HepG2 (cell line): ENCODE results near the gene ACADVL. TPM values are rescaled to one million over a fixed set of nuclear protein-coding genes. Genes with fewer than 3 reads are reported as not detected.

Source experiments
- ATF2 ChIP-seq: sonication (generic); formaldehyde crosslinking; IDR thresholded peaks from 2 replicates; pipeline ENCODE4 v1.4.0; 2020; ENCODE audit warnings: missing genetic modification reagents
- HHEX ChIP-seq: IDR thresholded peaks from 2 replicates; pipeline ENCODE4 v1.6.1; 2016; ENCODE audit warnings: control low read depth
- HNRNPLL ChIP-seq: fragments of 200-400 bp; formaldehyde crosslinking; IDR thresholded peaks from 2 replicates; pipeline ENCODE4 v1.6.1; 2017; ENCODE audit warnings: mild to moderate bottlenecking, low read depth, low read length; ENCODE audit not compliant: poor library complexity, severe bottlenecking
- HOXD1 ChIP-seq: sonication (generic); formaldehyde crosslinking; IDR thresholded peaks from 2 replicates; pipeline ENCODE4 v1.5.0; 2020; ENCODE audit warnings: missing genetic modification reagents
- IKZF5 ChIP-seq: IDR thresholded peaks from 2 replicates; pipeline ENCODE4 v1.6.1; 2018; ENCODE audit warnings: missing genetic modification reagents, mild to moderate bottlenecking, missing compliant biosample characterization
- LBX2 ChIP-seq: sonication (generic); formaldehyde crosslinking; IDR thresholded peaks from 2 replicates; pipeline ENCODE4 v1.5.0; 2020; ENCODE audit warnings: missing genetic modification reagents, mild to moderate bottlenecking, borderline replicate concordance
- MEF2D ChIP-seq: sonication (generic); formaldehyde crosslinking; IDR thresholded peaks from 2 replicates; pipeline ENCODE4 v1.5.1; 2020; ENCODE audit warnings: mild to moderate bottlenecking, missing genetic modification reagents
- NCOR1 ChIP-seq: fragments of 200-600 bp; sonication (generic); IDR thresholded peaks from 2 replicates; pipeline ENCODE4 v1.7.0; 2017; ENCODE audit warnings: antibody characterized with exemption, low read length, borderline replicate concordance
- NFIC ChIP-seq: IDR thresholded peaks from 2 replicates; pipeline ENCODE4 v1.6.1; 2012; ENCODE audit warnings: mild to moderate bottlenecking, low read length, inconsistent platforms
- NFYB ChIP-seq: sonication (generic); formaldehyde crosslinking; IDR thresholded peaks from 2 replicates; pipeline ENCODE4 v1.4.0; 2020; ENCODE audit warnings: missing genetic modification reagents
- NR2F2 ChIP-seq: IDR thresholded peaks from 2 replicates; pipeline ENCODE4 v1.6.1; 2012; ENCODE audit warnings: low read depth, inconsistent platforms, borderline replicate concordance
- NRL ChIP-seq: sonication (generic); formaldehyde crosslinking; IDR thresholded peaks from 2 replicates; pipeline ENCODE4 v1.5.0; 2020; ENCODE audit warnings: missing genetic modification reagents, mild to moderate bottlenecking, moderate library complexity, borderline replicate concordance
- ONECUT2 ChIP-seq: sonication (generic); formaldehyde crosslinking; IDR thresholded peaks from 2 replicates; pipeline ENCODE4 v1.4.0; 2020; ENCODE audit warnings: missing genetic modification reagents
- RBFOX2 ChIP-seq: fragments of 200-400 bp; formaldehyde crosslinking; IDR thresholded peaks from 2 replicates; pipeline ENCODE4 v1.6.1; 2017; ENCODE audit warnings: low read depth, mild to moderate bottlenecking, low read length
- SYNCRIP ChIP-seq: fragments of 200-400 bp; formaldehyde crosslinking; IDR thresholded peaks from 2 replicates; pipeline ENCODE4 v1.6.1; 2018; ENCODE audit warnings: mild to moderate bottlenecking, low read depth, low read length; ENCODE audit not compliant: insufficient read depth
- U2AF2 ChIP-seq: fragments of 200-400 bp; formaldehyde crosslinking; IDR thresholded peaks from 2 replicates; pipeline ENCODE4 v1.6.1; 2017; ENCODE audit warnings: low read depth, mild to moderate bottlenecking, low read length
- YY1 ChIP-seq: IDR thresholded peaks from 2 replicates; pipeline ENCODE4 v1.6.1; 2011; ENCODE audit warnings: low read length, low read depth, moderate library complexity, mild to moderate bottlenecking; ENCODE audit not compliant: insufficient read depth, insufficient replicate concordance
- ZNF235 ChIP-seq: sonication (generic); formaldehyde crosslinking; IDR thresholded peaks from 2 replicates; pipeline ENCODE4 v1.8.1; 2023; ENCODE audit warnings: mild to moderate bottlenecking, missing genetic modification reagents, borderline replicate concordance
- ZNF564 ChIP-seq: sonication (generic); formaldehyde crosslinking; IDR thresholded peaks from 2 replicates; pipeline ENCODE4 v1.8.1; 2023; ENCODE audit warnings: mild to moderate bottlenecking, missing genetic modification reagents
- ZNF614 ChIP-seq: IDR thresholded peaks from 2 replicates; pipeline ENCODE4 v1.6.1; 2018; ENCODE audit warnings: missing biosample characterization, missing genetic modification reagents, inconsistent platforms, borderline replicate concordance
- ZNF670 ChIP-seq: sonication (generic); formaldehyde crosslinking; IDR thresholded peaks from 2 replicates; pipeline ENCODE4 v1.8.0; 2022; ENCODE audit warnings: mild to moderate bottlenecking, missing genetic modification reagents, borderline replicate concordance
- ZNF710 ChIP-seq: sonication (generic); formaldehyde crosslinking; IDR thresholded peaks from 2 replicates; pipeline ENCODE4 v1.5.0; 2020; ENCODE audit warnings: mild to moderate bottlenecking, missing genetic modification reagents, borderline replicate concordance
- ZNF775 ChIP-seq: sonication (generic); formaldehyde crosslinking; IDR thresholded peaks from 2 replicates; pipeline ENCODE4 v1.4.0; 2020; ENCODE audit warnings: missing genetic modification reagents, mild to moderate bottlenecking, moderate library complexity, borderline replicate concordance
- polyA plus RNA-seq, 8 experiments: library from polyadenylated mRNA; depleted of rRNA in 3 of 8; stranded (reverse) in 7 of 8; unstranded in 1 of 8; fragments of >200 nt; fragmentation: Illumina TruSeq in 4 of 8; extraction: Trizol in 4 of 8; gene quantifications; 2 replicates each; pipeline versions ENCODE4 v1.2.1 to v1.2.3, GENCODE V29; 2011 to 2016; ENCODE audit warnings: low read depth in 4 of 8, missing spikeins in 1 of 8, mixed read lengths in 1 of 8; ENCODE audit not compliant: insufficient read depth in 1 of 8
- total RNA-seq, 5 experiments: library from RNA; depleted of rRNA; stranded (reverse); fragments of >200 nt; fragmentation: Illumina TruSeq; extraction: Trizol; gene quantifications; 2 replicates each; pipeline ENCODE4 v1.2.3, GENCODE V29; 2016; ENCODE audit warnings: low read depth in 1 of 5

ACADVL gene
- total and polyA plus RNA-seq, 2 of the 13 experiments (the other 11 are each of a cell fraction or from before 2014, with no cell fraction given): 219 to 412 TPM

GRCh38 chr17:7241783-7242716 lies 22.3 kb downstream of the ACADVL start, which contains the start of gene GABARAP (continued):
- peak; percentile 99 for TF ChIP-seq HNRNPLL
- TF ChIP-seq NFIC: 0 out of 2 replicates have a peak, but pooled peaks have one; percentile 4
- no peak for TF ChIP-seq SYNCRIP
- no peak for TF ChIP-seq HHEX (CRISPR knock-in tag)
- TF ChIP-seq ZNF710: 0 out of 2 replicates have a peak, but pooled peaks have one; percentile 49
- no peak for TF ChIP-seq NCOR1
- TF ChIP-seq ZNF564 (CRISPR knock-in tag): peak; percentile 44; the same call in 1 of the 2 replicates
- TF ChIP-seq RBFOX2: peak; percentile 72
- peak; percentile 50; the same call in 1 of the 2 replicates for TF ChIP-seq ZNF235
- no peak for TF ChIP-seq ONECUT2 (CRISPR knock-in tag)
- no peak for TF ChIP-seq ZNF775
- peak; percentile 71; the same call in 1 of the 2 replicates for TF ChIP-seq U2AF2
- TF ChIP-seq NFYB (CRISPR knock-in tag): peak; percentile 21; the same call in 1 of the 2 replicates
- TF ChIP-seq NRL: peak; percentile 76; the same call in 1 of the 2 replicates
- TF ChIP-seq ZNF670 (CRISPR knock-in tag): 0 out of 2 replicates have a peak, but pooled peaks have one; percentile 8
- TF ChIP-seq NR2F2: no peak; the same call in 1 of the 2 replicates
- TF ChIP-seq LBX2 (CRISPR knock-in tag): 0 out of 2 replicates have a peak, but pooled peaks have one; percentile 57
- 0 out of 2 replicates have a peak, but pooled peaks have one; percentile 9 for TF ChIP-seq MEF2D (CRISPR knock-in tag)
- no peak; the same call in 1 of the 2 replicates for TF ChIP-seq ATF2 (CRISPR knock-in tag)
- peak; percentile 20; the same call in 1 of the 2 replicates for TF ChIP-seq IKZF5 (CRISPR knock-in tag)
- 0 out of 2 replicates have a peak, but pooled peaks have one; percentile 37 for TF ChIP-seq HOXD1
- peak; percentile 38; the same call in 1 of the 2 replicates for TF ChIP-seq ZNF614 (CRISPR knock-in tag)
- peak; percentile 30 for TF ChIP-seq YY1
